GM19193 (cell line): ENCODE data around the gene MRO.

Source experiments
- POLR2A ChIP-seq: IDR thresholded peaks from 4 replicates; pipeline ENCODE4 v1.6.1; 2011; ENCODE audit not compliant: insufficient read depth, insufficient read length; ENCODE audit errors: extremely low read depth

MRO gene

GRCh38 chr18:50819728-50820378 lies at the start of gene MRO:
Gene MRO (minus strand): TSS chr18:50820016. CDS start chr18:50809400, 10,616 bp downstream.
- no peak for TF ChIP-seq POLR2A

GRCh38 chr18:50869150-50869549 lies 49.3 kb upstream of the MRO start:
- TF ChIP-seq POLR2A = no peak

GRCh38 chr18:50866765-50867164 lies 46.9 kb upstream of the MRO start:
- no peak for TF ChIP-seq POLR2A

GRCh38 chr18:50863840-50864375 lies 44.1 kb upstream of the MRO start:
- no peak for TF ChIP-seq POLR2A

GRCh38 chr18:50862401-50862800 lies 42.6 kb upstream of the MRO start:
- TF ChIP-seq POLR2A = no peak

GRCh38 chr18:50861617-50862016 lies 41.8 kb upstream of the MRO start:
- no peak for TF ChIP-seq POLR2A

- no peak for TF ChIP-seq POLR2A
Observed at GRCh38 chr18:50859793-50860555, 40.2 kb upstream of the MRO start.

GRCh38 chr18:50857694-50858093 lies 37.9 kb upstream of the MRO start:
- no peak for TF ChIP-seq POLR2A

- no peak for TF ChIP-seq POLR2A
Observed at GRCh38 chr18:50855976-50856757, 36.4 kb upstream of the MRO start.

- no peak for TF ChIP-seq POLR2A
Observed at GRCh38 chr18:50853863-50854271, 34.1 kb upstream of the MRO start.

- no peak for TF ChIP-seq POLR2A
Observed at GRCh38 chr18:50850307-50851065, 30.7 kb upstream of the MRO start.

GRCh38 chr18:50849419-50849821 lies 29.6 kb upstream of the MRO start:
- no peak for TF ChIP-seq POLR2A

GRCh38 chr18:50848991-50849390 lies 29.2 kb upstream of the MRO start:
- TF ChIP-seq POLR2A = no peak

GRCh38 chr18:50848061-50848551 lies 28.3 kb upstream of the MRO start:
- TF ChIP-seq POLR2A = no peak
